ENCODE data around the gene LRRC53.

The LRRC53 gene

DNA sequence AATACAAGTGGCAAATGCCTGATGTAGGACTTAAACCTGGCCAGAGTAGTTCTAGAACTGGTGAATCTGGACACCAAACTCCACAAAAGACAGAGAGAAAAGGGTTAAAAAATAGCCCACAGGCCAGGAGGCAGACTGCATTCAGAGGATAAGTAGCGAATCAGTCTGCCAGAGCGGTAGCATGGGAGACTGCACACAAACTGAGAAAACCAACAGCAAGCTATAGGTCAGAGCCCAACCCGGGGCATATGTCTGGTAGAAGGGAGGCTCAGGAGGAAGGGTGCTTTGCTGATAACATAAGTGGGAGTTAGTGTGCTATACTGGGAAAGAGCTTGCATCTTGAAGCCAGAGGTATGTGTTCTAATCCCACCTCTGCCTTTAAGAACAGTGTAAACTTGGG lies 4.0 kb downstream of the LRRC53 start:
- no peak overlapping the region for H3K4me3 ChIP-seq (ENCODE audit: low read depth, low read length)
- no peak for TF ChIP-seq CTCF (IDR thresholded peaks at IDR 0.05; ENCODE audit: low read depth, low read length)
- no peak for TF ChIP-seq POLR2A (IDR thresholded peaks at IDR 0.05; ENCODE audit: extremely low read depth, insufficient read length)
- no peak for TF ChIP-seq MYC (IDR thresholded peaks at IDR 0.05; ENCODE audit: low read depth, low read length)
- TF ChIP-seq MAX (IDR thresholded peaks at IDR 0.05; ENCODE audit: low read depth, low read length) = no peak
- DNase-seq (ENCODE audit: low read depth) = no peak

DNA sequence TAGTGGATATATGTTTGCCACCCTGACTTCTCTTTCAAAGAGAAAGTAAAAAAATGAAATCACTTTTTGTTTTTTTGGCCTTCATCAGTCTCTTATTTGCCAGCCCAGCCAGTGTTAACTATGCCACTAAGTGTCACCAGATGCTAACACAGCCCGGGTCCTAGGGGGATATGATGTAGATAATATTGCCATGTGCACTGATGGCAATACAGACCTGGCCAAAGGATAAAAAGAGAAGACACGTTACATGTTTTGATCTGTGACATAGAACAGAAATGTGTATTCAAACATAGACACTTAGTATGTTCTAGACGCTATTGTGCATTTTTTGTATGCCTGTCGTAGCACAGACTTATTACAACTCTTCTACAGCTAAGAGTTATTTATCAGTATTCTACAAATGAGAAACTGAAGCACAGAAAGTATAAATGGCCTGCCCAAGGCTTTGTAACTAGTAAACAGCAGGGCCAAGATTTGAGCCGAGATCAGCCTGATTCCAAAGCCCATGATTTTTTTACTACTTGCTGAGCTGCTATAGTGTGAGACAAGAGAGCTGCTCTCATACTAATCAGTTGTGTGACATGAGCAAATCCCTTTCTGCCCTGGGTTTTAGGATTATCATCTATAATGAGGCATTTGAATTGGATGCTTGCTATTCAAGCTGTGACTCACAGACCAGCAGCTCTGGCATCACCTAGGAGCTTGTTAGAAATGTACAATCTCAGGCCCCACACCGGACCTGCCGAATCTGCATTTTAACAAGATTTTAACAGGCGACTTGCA lies 6.3 kb downstream of the LRRC53 start:
- no peak for DNase-seq (ENCODE audit: low read depth)
- no peak for TF ChIP-seq POLR2A (IDR thresholded peaks at IDR 0.05; ENCODE audit: extremely low read depth, insufficient read length)
- TF ChIP-seq CTCF (IDR thresholded peaks at IDR 0.05; ENCODE audit: low read depth, low read length) = no peak
- no peak overlapping the region for H3K4me3 ChIP-seq (ENCODE audit: low read depth, low read length)

DNA sequence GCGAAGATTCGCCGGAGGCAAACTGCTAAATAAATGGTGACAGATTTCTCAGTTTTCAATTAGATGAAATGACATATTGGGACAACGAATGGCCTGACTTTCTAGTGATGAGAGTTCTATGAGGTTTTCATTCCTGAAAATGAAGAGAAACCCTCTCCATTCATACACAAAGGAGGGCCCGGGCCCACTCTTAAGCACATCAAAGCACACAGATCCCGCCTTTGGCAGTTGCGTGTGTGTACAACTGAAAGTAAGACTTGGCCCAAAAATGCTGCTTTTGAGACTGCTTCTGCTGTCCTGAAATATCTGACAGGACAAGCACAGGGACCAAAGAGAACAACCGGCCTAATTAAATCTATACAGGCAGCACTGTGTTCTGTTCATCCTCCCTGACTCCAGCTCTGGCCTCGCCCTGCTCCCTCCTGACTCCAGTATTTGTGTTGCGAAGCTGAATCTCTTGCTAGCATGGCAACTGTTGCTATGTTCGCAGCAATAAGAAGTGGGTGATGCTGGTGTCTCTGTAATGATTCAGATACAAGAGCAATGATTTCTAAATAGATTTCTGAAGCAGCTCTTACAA lies 7.4 kb downstream of the LRRC53 start:
- no peak for TF ChIP-seq MYC (IDR thresholded peaks at IDR 0.05; ENCODE audit: low read depth, low read length)
- TF ChIP-seq MAX (IDR thresholded peaks at IDR 0.05; ENCODE audit: low read depth, low read length) = no peak
- no peak for TF ChIP-seq POLR2A (IDR thresholded peaks at IDR 0.05; ENCODE audit: extremely low read depth, insufficient read length)
- DNase-seq (ENCODE audit: low read depth) = no peak
- no peak overlapping the region for H3K4me3 ChIP-seq (ENCODE audit: low read depth, low read length)

DNA sequence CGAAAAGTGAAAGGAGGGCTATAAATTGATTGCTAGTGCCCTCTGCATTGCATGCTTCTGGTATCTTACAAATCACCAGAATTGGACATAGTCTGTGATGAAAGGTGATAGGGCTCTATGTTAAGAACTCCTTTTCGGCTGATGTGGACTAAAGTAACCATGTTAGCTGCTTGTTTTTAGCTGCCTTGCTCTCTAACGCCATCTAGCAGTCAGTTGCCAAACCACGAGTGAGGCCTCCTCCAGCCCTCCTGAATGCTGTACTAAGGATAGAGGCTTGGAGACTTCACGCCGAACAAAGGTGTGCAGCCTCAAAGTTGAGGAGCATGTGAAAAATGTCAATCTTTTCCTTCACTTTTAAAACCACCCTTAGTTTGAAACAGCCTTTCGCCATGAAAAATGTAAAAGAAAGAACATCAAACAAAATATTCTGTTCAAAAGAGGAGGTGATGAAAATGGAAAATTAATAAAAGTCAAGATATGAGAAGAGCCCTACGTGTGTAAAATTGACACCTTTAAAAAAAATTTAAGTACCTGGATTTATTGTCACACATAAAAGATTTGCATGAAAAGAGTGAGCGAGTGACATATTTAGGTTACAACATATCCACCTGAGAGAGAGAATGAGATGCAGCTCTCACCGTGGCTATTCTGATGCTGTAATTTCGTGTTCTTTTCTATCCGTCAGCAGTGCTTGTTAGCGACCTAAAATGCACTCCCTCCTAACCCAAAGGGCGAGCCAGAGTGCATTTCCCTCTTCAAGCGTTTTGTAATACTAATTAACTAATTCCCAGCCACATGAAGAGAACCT lies 8.1 kb downstream of the LRRC53 start:
- peak; percentile 53 for DNase-seq (ENCODE audit: low read depth)
- TF ChIP-seq MYC (IDR thresholded peaks at IDR 0.05; ENCODE audit: low read depth, low read length) (no peak), CTCF (IDR thresholded peaks at IDR 0.05; ENCODE audit: low read depth, low read length) (peak; percentile 86)
- no peak overlapping the region for H3K4me3 ChIP-seq (ENCODE audit: low read depth, low read length)

GRCh38 chr1:74502858-74503257 lies 9.6 kb downstream of the LRRC53 start:
- H3K4me3 ChIP-seq (ENCODE audit: low read depth, low read length) = no peak overlapping the region
- DNase-seq (ENCODE audit: low read depth) = no peak
- TF ChIP-seq MAX (IDR thresholded peaks at IDR 0.05; ENCODE audit: low read depth, low read length) = no peak
- no peak for TF ChIP-seq MYC (IDR thresholded peaks at IDR 0.05; ENCODE audit: low read depth, low read length)
- TF ChIP-seq CTCF (IDR thresholded peaks at IDR 0.05; ENCODE audit: low read depth, low read length) = no peak
- no peak for TF ChIP-seq POLR2A (IDR thresholded peaks at IDR 0.05; ENCODE audit: extremely low read depth, insufficient read length)

GRCh38 chr1:74502432-74502831 lies 10.0 kb downstream of the LRRC53 start:
- TF ChIP-seq CTCF (IDR thresholded peaks at IDR 0.05; ENCODE audit: low read depth, low read length) = no peak
- no peak for TF ChIP-seq MYC (IDR thresholded peaks at IDR 0.05; ENCODE audit: low read depth, low read length)
- no peak for TF ChIP-seq POLR2A (IDR thresholded peaks at IDR 0.05; ENCODE audit: extremely low read depth, insufficient read length)
- no peak for TF ChIP-seq MAX (IDR thresholded peaks at IDR 0.05; ENCODE audit: low read depth, low read length)
- peak; percentile 57 for DNase-seq (ENCODE audit: low read depth)

More at GRCh38 chr1:74502432-74502831, 10.0 kb downstream of the LRRC53 start:
- no peak overlapping the region for H3K4me3 ChIP-seq (ENCODE audit: low read depth, low read length)

Data from NB4 (cell line).